Iris pigment epithelial cell (primary cell): ENCODE data around the gene YTHDF1.

Source experiments
- DNase-seq: peaks from one replicate; pipeline ENCODE4 v3.0.0-alpha.2; 2011; ENCODE audit warnings: low read depth

YTHDF1 gene

DNA sequence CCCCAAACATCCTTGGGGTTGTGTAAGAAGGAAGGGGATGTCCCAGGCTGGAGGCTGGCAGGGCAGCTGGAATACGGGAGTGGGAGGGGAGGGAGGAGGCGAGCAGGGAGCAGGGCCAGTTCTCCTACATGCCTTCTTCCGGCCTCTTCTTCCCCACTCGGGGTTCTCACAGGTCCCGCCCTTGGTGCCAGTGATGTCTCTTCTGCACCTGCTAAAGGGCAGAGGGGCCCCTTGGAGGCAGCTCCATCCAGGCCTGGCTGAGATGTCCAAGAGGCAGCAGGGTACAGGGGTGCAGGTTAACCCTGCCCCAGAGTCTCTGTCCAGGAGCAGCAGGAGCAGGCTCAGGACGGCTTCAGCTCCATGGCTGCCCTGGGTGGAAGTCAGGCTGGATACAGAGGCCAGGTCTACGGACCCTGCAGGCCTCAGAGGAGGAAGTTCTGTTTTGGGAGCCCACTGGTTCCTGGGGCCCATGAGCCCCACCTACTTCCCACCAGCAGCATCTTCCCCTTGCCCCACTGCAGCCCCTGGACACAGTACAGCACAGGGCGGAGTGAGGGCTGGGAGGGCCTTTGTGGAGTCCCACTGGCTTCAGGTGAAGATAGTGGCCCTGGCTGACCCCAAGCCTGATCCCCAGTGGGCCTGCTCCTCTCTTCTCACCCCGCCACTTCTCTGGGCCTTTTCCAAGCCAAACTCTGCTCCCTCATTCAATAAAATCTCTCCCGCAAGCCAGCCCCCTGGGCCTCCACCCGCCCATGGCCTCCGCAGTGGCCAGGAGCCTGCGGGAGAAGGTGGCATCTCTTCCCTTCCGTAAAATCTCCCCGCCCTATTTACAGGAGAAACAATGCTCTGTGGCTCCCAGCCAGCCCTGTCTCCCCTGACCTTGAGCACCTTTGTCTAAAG, 60.4 kb downstream of the YTHDF1 start:
- DNase-seq: no peak

DNA sequence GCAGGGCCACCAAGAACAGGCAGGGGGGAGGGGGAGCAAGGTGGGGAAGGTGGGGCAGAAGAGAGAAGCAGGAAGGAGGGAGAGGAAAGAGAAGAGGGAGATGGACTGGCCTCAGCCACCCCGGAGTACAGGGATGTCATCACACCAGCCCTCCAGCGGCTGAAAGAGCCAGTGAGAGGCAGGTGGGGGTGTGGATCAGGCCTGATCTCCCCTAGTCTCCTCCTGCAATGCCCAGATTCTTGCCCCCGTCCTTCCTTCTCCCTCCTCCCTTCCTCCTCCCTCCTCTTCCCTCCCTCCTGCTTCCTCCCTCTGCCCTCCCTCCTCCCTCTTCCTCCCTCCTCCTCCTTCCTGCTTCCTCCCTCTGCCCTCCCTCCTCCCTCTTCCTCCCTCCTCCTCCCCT, 61.5 kb downstream of the YTHDF1 start:
- no peak for DNase-seq

DNA sequence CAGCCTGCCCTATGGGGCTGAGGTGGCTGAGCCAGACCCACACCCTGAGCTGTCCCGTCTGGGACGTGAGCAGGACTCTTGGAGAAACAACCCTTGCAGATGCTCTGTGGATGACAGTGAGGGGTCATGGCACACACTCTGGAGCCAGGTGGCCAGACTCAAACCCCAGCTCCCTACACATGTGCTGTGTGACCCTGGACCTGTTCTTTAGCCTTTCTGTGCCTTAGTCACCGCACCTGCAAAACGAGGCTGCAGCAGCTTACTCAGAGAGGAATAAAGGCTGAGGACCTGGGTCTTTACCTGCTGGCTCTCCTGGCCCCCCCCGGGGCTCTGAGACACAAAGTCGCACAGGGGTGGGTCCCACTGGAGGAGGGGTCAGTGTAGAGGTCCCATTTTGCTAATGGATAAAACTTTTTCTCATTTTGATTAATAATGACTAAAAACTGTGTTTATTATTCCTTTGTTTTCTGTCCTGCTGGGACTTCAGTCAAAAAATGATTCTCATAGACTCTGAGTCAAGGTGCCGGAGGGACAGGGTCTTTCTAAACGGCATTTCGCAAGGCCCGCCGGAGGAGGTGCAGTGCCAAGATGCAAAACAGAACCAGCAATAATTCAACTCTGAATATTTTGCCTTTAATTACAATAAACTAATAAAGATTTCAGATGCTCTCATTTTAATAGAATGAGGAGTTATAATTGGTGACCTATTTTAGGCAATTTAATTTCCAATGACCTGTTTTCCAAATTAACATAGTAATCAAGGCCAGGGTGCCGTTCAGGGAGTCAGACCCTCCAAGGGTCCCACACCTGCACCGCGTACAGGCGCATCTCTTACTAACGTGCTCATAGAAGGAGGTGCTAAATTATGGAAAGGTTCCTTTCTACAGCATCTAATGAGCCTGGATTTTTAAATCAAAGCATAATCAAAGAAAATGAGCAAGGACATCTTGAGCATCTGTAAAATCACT, 62.4 kb downstream of the YTHDF1 start:
- no peak for DNase-seq

DNA sequence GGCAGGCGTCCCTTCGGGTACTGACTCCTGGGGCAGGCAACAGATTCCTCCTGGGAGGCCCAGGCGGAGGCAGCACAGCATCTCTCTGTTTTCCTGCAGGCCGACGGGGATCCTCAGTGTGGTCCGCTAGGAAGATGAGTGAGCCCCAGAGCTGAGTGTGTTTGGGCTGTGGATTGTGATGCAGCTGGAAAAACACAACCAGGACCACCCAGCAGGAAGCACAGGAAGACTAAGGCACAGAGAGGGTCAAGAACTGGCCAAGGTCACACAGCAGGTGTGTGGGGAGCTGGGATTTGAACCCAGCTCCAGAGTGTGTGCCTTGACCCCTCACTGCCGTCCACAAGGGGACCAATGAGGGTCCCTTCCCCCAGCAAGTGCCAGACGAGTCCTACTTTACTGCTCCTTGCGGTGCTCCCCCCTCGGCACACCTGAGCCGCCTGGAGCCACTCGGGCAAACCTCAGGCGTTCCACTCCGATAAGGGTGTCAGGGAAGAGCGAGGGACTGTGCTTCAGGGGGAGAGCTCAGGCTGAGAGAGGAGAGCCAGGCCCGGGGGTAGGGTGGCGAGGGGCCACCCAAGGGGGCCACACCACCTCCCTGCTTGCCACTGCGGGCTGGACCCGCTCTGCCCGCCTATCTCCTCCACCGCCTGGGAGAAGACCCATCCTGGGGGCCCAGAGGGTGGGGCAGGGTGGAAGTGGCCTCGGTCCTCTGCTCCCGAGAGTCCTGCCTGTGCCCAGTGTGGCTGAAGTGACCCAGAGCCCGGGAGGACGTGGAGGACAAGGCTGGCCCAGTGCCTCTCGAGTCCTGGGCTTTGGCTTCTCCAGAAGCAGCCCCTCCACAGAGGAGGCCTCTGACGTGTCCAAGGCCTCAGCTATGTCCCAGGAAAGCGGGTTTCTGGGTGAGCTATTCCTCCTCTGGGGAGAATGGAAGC, 63.3 kb downstream of the YTHDF1 start:
- DNase-seq: no peak

DNA sequence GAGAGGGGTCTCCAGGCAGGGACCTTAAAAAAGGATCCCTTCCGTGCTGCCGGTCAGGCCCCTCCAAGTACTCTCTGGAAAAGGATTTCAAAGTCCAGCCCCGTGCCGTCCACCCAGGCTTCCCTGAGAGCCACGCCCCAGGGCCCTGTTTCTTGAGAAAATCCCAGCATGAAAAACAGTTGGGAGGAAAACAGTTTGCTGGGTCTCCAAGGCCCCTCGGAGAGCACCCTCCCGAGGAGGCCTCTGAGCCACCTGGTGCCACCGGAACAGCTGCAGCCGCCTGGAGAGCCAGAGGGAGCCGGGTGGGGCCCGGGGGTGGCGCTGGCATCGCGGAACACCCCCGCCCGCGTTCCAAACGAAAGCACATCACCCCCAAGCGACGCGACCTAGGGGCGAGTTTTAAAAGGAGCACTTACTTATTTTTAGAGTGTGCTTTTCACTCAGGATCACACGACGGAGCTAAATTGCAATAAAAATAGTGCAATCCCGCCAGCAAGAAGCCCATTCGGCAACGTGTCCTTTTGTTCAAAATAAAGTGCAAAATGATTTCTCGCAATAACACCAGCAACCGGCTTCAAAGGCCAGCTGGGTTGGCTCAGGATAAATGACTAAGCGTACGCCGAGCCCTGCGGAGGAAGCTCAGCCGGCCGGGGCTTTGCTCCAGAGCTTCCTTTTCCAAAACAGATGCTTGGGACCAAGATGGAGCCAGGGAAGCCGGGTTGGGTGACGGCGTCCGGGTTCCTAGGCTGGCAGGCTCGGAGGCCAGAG, 64.2 kb downstream of the YTHDF1 start:
- peak; percentile 19 for DNase-seq

DNA sequence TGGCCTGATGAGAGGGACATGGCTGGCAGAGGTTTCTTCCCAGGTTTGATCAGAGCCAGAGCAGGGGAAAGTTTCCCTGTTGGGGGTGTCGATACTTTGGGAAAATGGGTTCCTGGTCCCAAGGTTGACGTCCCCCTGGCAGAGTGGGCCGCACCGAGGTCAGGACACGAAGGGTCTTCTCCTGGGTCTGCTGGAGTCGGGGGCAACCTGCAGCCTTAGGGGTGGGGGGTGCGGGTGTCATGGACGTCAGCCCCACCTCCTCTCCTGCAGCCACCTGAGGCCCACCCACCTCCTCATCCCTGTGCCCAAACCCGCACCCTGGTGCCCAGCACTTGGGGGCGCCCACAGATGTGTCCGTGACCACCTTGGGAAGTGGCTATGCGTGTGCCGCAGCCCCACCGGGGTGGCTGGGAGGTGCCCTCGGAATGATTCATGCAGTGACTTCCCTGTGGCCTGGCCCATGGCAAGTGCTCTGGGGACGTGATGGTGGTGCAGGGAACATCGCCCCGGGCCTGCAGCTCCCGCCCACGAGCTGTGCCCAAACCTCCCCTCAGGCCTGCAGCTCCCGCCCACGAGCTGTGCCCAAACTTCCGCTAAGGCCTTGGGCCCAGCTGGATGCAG, 64.9 kb downstream of the YTHDF1 start:
- DNase-seq: no peak

DNA sequence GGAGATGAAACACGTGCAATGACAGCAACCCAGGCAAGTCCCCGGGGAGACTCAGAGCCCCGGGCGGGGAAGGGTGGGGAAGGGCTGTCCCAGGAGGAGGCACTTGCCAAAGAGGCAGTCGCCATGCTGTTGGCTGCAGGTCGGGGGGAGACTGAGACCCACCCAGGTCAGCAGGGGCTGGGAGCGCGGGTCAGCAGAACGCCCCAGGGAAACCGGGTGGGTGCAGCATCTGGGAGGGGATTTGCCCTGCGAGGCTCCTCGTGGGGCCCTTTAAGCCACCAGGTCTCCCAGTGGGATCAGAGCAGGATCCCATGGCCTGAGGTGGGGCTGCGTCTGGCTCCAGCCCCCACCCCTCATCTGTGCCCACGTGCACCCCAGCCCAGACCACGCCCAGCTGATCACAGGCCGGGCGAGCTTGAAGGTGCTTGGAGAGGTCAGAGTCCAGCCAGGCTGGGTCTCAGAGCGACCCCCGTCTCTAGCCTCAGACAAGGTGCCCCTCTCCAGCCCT, 65.5 kb downstream of the YTHDF1 start:
- no peak for DNase-seq

DNA sequence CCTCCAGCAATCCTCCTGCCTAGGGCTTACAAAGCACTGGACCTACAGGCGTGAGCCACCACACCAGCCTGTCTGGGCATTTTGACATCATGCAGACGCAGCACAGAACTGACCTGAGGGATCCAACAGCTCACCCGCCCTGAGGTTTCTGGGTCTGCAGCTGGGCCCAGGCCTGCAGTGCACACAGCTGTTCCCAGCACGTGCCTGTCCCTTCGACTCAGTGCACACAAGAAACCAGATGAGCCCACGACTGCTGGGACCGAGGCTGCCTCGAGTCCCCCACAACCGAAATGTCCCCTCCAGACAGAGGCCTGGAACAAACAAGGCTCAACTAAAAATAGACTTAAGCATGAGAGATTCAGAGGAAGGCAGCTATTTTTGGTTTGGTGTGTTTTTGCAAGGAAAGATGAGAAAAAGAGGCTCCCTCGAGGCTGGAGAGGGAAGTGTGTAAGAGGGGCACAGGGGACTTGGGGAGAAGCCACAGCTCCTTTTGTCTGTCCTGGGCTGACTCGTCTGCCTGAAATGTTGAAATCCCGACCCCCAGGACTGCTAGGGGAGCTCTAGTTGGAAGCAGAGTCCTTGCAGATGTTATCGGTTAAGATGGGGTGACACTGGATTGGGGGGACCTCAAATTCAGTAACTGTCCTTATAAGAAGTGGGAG, 66.3 kb downstream of the YTHDF1 start:
- no peak for DNase-seq

DNA sequence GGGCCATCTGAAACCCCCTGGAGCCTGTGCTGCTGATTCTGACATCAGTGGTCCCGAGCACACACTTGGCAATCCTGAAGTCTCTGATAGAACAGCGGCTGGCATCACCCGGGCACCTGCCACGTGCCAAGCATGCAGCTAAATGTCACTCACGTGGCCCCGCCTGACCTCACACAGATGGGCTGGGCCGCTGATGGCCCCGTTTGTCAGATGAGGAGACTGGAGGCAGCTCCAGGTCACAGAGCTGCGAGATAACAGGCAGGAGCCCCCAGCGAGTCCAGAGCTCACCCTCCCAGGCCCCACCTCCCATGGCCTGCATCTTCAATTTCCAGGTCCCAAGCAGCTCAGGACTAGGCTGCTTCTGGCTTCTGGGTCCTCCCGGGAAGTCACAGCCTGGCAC, 67.2 kb downstream of the YTHDF1 start:
- no peak for DNase-seq

DNA sequence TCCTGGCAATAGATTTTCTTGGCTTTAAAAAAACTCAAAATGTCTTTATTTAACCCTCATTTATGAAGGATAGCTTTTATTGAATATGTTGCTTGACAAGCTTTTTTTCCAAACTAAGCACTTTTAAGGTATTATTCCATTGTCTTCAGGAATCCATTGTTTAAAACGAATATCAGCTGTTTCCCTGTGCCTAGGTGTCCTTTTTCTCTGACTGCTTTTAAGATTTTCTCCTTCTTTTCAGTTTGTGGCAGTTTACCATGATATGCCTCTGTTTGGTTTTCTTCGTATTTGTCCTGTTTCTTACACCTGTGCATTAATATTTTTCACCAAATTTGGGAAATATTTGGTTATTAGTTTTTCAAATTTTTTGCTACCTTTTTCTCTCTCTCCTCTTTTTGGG, 68.4 kb downstream of the YTHDF1 start:
- no peak for DNase-seq
